ENCODE data around the gene ANKRD18B. TPM values are rescaled to one million over a fixed set of nuclear protein-coding genes. Genes with fewer than 3 reads are reported as not detected.
"Not testable (repeated sequence)": the region's sequence is repeated elsewhere in the genome, so short reads cannot be mapped to it uniquely, and the experiment has no call there.

The ANKRD18B gene
- polyA plus RNA-seq, 1 donor from 2014 or later = 2.2 TPM

DNA sequence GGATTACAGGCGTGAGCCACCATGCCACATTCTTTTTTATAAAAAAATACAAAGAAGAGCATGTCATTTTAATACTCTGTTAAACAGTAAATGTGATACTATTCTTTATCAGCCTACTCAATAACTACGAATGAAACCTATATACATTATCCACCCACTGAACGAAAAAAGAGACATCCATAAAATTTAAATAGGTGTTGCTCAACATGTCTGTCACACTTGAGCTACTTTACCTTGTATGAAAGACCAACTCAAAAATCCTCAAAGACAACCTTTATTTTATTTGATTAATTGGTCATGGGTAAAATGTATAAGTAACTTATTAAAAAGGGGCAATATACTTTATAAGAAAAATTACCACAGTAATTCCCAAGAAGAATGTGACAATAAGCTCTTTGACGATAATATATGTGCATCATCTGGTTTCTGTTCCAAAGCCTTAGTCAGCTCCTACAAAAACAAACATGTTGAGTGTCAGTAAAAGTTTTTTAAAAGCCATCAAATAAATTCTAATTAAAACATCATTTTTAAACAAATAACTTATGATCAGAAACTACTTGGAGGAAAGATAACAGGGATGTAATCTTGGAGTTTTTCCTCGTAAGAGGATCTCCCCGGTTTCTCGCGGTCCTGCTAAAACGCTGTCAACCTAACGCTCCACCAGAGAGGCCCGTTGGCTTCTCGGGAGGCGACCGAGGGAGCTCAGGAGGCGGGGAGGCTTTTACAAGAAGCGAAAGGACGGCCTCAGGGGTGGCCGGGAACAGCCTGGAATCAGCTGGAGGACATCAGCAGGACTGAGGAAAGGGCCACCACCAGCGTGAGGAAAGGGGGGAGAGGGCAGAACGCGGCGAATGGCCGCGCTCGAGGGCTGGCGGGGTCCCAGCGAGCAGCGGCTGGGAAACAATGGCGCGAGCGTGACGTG, 13.5 kb upstream of the ANKRD18B start:
- no peaks in the 10 kb centered on the region for H3K27me3 ChIP-seq (ENCODE audit: insufficient read depth, low read depth, low read length)
- H3K9ac ChIP-seq (ENCODE audit: low read length) = peak overlapping the region; percentile 70
- peak overlapping the region; percentile 59 for H3K27ac ChIP-seq (ENCODE audit: low read length)
- no peaks in the 10 kb centered on the region for H4K20me1 ChIP-seq (ENCODE audit: insufficient read depth)
- H3F3A ChIP-seq (ENCODE audit: insufficient read depth, low read length, poor library complexity, severe bottlenecking) = no peaks in the 10 kb centered on the region
- H3K9me2 ChIP-seq (ENCODE audit: insufficient read depth, low read length) = no peaks in the 10 kb centered on the region
- H3K4me3 ChIP-seq (ENCODE audit: low read length) = peak overlapping the region; percentile 68
- H3K4me2 ChIP-seq (ENCODE audit: low read length) = no peak overlapping the region
- no peaks in the 10 kb centered on the region for H3K9me3 ChIP-seq (ENCODE audit: low read length)
- TF ChIP-seq RAD21 (conservative IDR thresholded peaks at IDR 0.05) (no peak), POLR2AphosphoS5 (IDR thresholded peaks at IDR 0.05) (peak; percentile 7)
- H3K36me3 ChIP-seq (ENCODE audit: insufficient read depth, low read length) = no peaks in the 10 kb centered on the region
- no peaks in the 10 kb centered on the region for H3K79me2 ChIP-seq (replicated peaks; ENCODE audit: insufficient read depth, low read length)
- H2AFZ ChIP-seq (ENCODE audit: low read depth, low read length) = peak overlapping the region; percentile 45

DNA sequence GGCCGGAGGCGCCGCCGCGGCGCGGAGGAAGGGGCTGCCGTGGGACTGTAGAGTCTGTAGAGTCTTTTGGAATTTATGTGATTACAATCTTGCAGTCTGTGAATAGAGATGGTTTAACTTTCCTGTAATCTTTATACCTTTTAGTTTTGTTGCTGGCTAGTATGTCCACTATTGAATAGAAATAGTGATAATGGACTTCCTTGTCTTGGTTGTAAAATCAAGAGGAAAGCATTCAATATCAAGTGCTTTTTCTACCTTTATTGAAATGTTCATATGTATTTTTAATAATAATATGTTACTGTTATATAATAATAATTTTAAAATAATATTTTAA, 12.9 kb upstream of the ANKRD18B start:
- Histone ChIP-seq H3K27ac (ENCODE audit: low read length) (peak overlapping the region; percentile 59), H3K9ac (ENCODE audit: low read length) (peak overlapping the region; percentile 70), H2AFZ (ENCODE audit: low read depth, low read length) (peak overlapping the region; percentile 45), H3K4me3 (ENCODE audit: low read length) (peak overlapping the region; percentile 68)
- H3F3A ChIP-seq (ENCODE audit: insufficient read depth, low read length, poor library complexity, severe bottlenecking); H3K27me3 ChIP-seq (ENCODE audit: insufficient read depth, low read depth, low read length); H3K9me2 ChIP-seq (ENCODE audit: insufficient read depth, low read length); H3K9me3 ChIP-seq (ENCODE audit: low read length); H3K36me3 ChIP-seq (ENCODE audit: insufficient read depth, low read length); H3K4me2 ChIP-seq (ENCODE audit: low read length); H3K79me2 ChIP-seq (replicated peaks; ENCODE audit: insufficient read depth, low read length); H4K20me1 ChIP-seq (ENCODE audit: insufficient read depth): not testable (repeated sequence)

DNA sequence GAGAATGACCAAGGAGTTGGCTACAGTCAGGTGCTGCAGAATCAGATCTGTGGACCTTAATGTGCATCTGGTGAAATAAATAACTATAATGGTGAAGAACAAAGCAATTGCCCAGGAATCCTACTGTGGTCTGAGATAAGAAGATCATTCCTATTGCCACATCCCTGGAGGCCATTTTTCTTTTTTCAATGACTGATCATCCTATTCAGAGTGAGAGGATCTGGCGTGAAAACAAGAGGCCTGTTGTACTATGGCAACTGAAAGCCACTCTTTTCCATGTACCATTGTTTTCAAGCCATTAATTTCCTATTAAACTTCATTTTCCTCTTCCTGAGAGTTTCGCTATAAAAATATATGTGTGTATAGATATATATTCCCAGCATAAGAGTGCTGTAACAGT, 11.5 kb upstream of the ANKRD18B start:
- H3K27ac ChIP-seq (ENCODE audit: low read length); H3K9me2 ChIP-seq (ENCODE audit: insufficient read depth, low read length); H3K4me2 ChIP-seq (ENCODE audit: low read length); H2AFZ ChIP-seq (ENCODE audit: low read depth, low read length); H4K20me1 ChIP-seq (ENCODE audit: insufficient read depth); H3K79me2 ChIP-seq (replicated peaks; ENCODE audit: insufficient read depth, low read length); H3K27me3 ChIP-seq (ENCODE audit: insufficient read depth, low read depth, low read length); H3K9ac ChIP-seq (ENCODE audit: low read length); H3K4me3 ChIP-seq (ENCODE audit: low read length); H3F3A ChIP-seq (ENCODE audit: insufficient read depth, low read length, poor library complexity, severe bottlenecking); H3K36me3 ChIP-seq (ENCODE audit: insufficient read depth, low read length); H3K9me3 ChIP-seq (ENCODE audit: low read length): not testable (repeated sequence)

DNA sequence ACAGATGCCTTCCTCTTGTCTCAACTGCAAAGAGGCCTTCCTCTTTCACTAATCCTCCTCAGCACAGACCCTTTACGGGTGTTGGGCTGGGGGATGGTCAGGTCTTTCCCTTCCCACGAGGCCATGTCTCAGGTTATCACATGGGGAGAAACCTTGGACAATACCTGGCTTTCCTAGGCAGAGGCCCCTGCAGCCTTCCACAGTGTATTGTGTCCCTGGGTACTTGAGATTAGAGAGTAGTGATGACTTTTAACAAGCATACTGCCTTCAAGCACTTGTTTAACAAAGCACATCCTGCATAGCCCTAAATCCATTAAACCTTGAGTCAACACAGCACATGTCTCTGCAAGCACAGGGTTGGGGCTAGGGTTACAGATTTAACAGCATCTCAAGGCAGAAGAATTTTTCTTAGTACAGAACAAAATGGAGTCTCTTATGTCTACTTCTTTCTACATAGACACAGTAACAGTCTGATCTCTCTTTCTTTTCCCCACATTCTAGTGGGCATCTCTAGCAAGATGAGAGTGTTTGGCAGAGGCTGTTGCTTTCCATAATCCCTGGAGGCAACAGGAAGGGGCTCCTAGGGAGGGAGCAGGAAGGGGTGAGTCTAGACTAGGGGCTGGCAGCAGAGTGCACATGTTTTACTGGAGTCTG, 8.6 kb upstream of the ANKRD18B start:
- H3K9me2 ChIP-seq (ENCODE audit: insufficient read depth, low read length); H3K9me3 ChIP-seq (ENCODE audit: low read length); H3K27me3 ChIP-seq (ENCODE audit: insufficient read depth, low read depth, low read length); H3K4me3 ChIP-seq (ENCODE audit: low read length); H3K36me3 ChIP-seq (ENCODE audit: insufficient read depth, low read length); H3F3A ChIP-seq (ENCODE audit: insufficient read depth, low read length, poor library complexity, severe bottlenecking); H3K4me2 ChIP-seq (ENCODE audit: low read length); H3K79me2 ChIP-seq (replicated peaks; ENCODE audit: insufficient read depth, low read length); H3K27ac ChIP-seq (ENCODE audit: low read length); H2AFZ ChIP-seq (ENCODE audit: low read depth, low read length); H3K9ac ChIP-seq (ENCODE audit: low read length); H4K20me1 ChIP-seq (ENCODE audit: insufficient read depth): not testable (repeated sequence)

DNA sequence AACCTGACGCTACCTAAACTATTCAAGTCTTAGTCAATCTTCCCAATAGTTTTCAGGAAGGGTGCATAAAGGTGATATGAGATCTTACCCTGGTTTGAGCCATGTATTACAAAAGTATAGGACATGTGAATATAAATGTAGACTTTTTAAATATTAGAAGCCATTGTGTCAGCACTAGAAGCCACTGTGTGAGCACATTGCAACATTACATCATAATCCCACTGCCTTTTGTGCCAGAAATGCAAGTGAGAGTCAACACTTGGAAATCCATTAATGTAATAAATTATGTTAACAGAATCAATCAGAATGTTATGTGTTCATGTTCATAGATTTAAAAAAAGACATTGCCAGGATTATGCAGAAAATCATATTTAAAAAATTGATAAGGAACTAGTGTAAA, 7.7 kb upstream of the ANKRD18B start:
- not testable (repeated sequence) for H3K9me2 ChIP-seq (ENCODE audit: insufficient read depth, low read length); H3K27ac ChIP-seq (ENCODE audit: low read length); H3K4me2 ChIP-seq (ENCODE audit: low read length); H3F3A ChIP-seq (ENCODE audit: insufficient read depth, low read length, poor library complexity, severe bottlenecking); H3K27me3 ChIP-seq (ENCODE audit: insufficient read depth, low read depth, low read length); H3K36me3 ChIP-seq (ENCODE audit: insufficient read depth, low read length); H3K9me3 ChIP-seq (ENCODE audit: low read length); H3K4me3 ChIP-seq (ENCODE audit: low read length); H2AFZ ChIP-seq (ENCODE audit: low read depth, low read length); H3K79me2 ChIP-seq (replicated peaks; ENCODE audit: insufficient read depth, low read length); H4K20me1 ChIP-seq (ENCODE audit: insufficient read depth); H3K9ac ChIP-seq (ENCODE audit: low read length)
